WERI-Rb-1 (cell line): ENCODE results near the gene SNRPD1.
"Not testable (repeated sequence)": the region's sequence is repeated elsewhere in the genome, so short reads cannot be mapped to it uniquely, and the experiment has no call there.

Source experiments
- DNase-seq: peaks from one replicate; pipeline ENCODE4 v3.0.0-alpha.2; 2020
- H3K27ac ChIP-seq: fragments of 250-450 bp; sonication (Bioruptor Pico); 2 replicates; pipeline ENCODE4 v1.5.1; 2020; ENCODE audit warnings: mild to moderate bottlenecking, moderate library complexity
- H3K27me3 ChIP-seq: fragments of 250-450 bp; sonication (Bioruptor Pico); 2 replicates; pipeline ENCODE4 v1.5.1; 2021; ENCODE audit warnings: mild to moderate bottlenecking, low read depth, moderate library complexity; ENCODE audit not compliant: insufficient read depth, severe bottlenecking
- H3K36me3 ChIP-seq: fragments of 250-450 bp; sonication (Bioruptor Pico); 2 replicates; pipeline ENCODE4 v1.5.1; 2020; ENCODE audit warnings: mild to moderate bottlenecking, moderate library complexity
- H3K4me3 ChIP-seq: 2 replicates; pipeline ENCODE4 v1.5.1; 2011; ENCODE audit warnings: low read depth, mild to moderate bottlenecking, control low read depth, low read length
- H3K9me3 ChIP-seq: fragments of 250-450 bp; sonication (Bioruptor Pico); 2 replicates; pipeline ENCODE4 v1.5.1; 2021; ENCODE audit warnings: mild to moderate bottlenecking, moderate library complexity; ENCODE audit not compliant: severe bottlenecking
- CTCF ChIP-seq: IDR thresholded peaks from 2 replicates; pipeline ENCODE4 v1.5.1; 2011; ENCODE audit warnings: low read depth, mild to moderate bottlenecking, control low read depth, inconsistent platforms, low read length

The SNRPD1 gene

GRCh38 chr18:21634588-21635199 is 22.6 kb downstream of the SNRPD1 start:
- DNase-seq: no peak
- H3K9me3 ChIP-seq: no peaks in the 10 kb centered on the region
- H3K4me3 ChIP-seq: no peak overlapping the region
- H3K27me3 ChIP-seq: no peaks in the 10 kb centered on the region
- H3K36me3 ChIP-seq: peaks cover 49% of the 10 kb centered on the region
- no peak overlapping the region for H3K27ac ChIP-seq
- no peak for TF ChIP-seq CTCF

DNA sequence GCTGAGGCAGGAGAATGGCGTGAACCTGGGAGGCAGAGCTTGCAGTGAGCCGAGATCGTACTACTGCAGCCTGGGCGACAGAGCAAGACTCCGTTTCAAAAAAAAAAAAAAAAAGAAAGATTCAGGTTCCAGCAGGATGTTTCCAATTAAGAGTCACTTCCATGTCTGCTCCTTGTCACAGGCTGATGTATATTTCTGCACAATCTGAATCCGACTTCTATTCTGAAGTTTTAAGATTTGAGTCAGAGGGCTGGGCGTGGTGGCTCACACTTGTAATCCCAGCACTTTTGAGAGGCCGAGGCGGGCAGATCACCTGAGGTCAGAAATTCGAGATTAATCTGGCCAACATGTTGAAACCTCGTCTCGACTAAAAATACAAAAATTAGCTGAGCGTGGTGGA is 24.7 kb downstream of the SNRPD1 start:
- Histone ChIP-seq H3K9me3 (no peaks in the 10 kb centered on the region), H3K27me3 (no peaks in the 10 kb centered on the region), H3K4me3 (no peak overlapping the region), H3K27ac (no peak overlapping the region), H3K36me3 (peaks cover 34% of the 10 kb centered on the region)
- no peak for DNase-seq
- TF ChIP-seq CTCF: no peak

DNA sequence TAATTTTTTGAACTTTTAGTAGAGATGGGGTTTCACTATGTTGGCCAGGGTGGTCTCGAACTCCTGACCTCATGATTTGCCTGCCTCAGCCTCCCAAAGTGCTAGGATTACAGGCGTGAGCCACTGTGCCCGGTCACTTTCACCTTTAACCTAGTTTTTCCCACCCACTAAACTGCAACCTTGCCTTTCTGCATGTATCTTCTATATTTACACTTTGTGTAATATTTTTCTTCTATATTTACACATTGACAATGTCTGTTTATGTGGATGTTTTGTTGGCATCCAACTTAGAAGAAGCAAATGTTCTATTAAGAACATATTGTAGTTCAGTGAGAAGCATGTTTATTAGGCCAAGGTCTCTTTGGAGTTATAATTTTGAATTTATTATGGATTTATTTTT is 26.7 kb downstream of the SNRPD1 start:
- Histone ChIP-seq H3K9me3 (no peaks in the 10 kb centered on the region), H3K36me3 (peaks cover 20% of the 10 kb centered on the region), H3K4me3 (no peak overlapping the region), H3K27me3 (no peaks in the 10 kb centered on the region), H3K27ac (no peak overlapping the region)
- no peak for DNase-seq
- no peak for TF ChIP-seq CTCF

GRCh38 chr18:21640375-21640774 is 28.3 kb downstream of the SNRPD1 start:
- not testable (repeated sequence) for DNase-seq, H3K27me3 ChIP-seq, H3K4me3 ChIP-seq, H3K27ac ChIP-seq, H3K9me3 ChIP-seq
- peaks cover 10% of the 10 kb centered on the region for H3K36me3 ChIP-seq

DNA sequence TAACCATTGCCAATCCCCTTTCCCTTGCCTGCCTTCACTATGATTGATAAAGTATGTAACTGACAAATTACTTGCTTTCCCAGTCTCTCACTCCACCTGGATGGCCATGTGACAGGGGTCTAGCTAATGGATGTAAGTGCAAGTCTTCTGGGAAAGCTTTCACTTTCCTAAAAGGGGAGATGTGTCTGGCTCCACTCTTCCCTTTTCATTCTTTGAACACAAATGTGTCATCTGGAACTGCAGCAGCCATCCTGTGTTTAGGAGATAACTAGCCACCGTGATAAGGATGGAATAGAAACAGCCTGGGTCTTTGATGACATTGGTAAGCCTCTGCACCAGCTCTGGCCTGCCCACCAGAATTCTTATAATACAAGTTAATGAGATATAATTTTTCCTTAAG is 38.2 kb downstream of the SNRPD1 start:
- no peak for DNase-seq
- H3K27ac ChIP-seq: no peak overlapping the region
- H3K36me3 ChIP-seq: no peaks in the 10 kb centered on the region
- no peak overlapping the region for H3K4me3 ChIP-seq
- TF ChIP-seq CTCF: no peak
- no peaks in the 10 kb centered on the region for H3K9me3 ChIP-seq
- no peaks in the 10 kb centered on the region for H3K27me3 ChIP-seq

- no peak for TF ChIP-seq CTCF
- Histone ChIP-seq H3K36me3 (no peaks in the 10 kb centered on the region), H3K27ac (no peak overlapping the region)
Measured at GRCh38 chr18:21652073-21652472, 40.0 kb downstream of the SNRPD1 start.

More at GRCh38 chr18:21652073-21652472, 40.0 kb downstream of the SNRPD1 start:
- Histone ChIP-seq H3K27me3 (no peaks in the 10 kb centered on the region), H3K9me3 (no peaks in the 10 kb centered on the region), H3K4me3 (no peak overlapping the region)
- DNase-seq: no peak
